Measurements from ENCODE around the gene TGM1.
A peak's percentile ranks its signal among the peaks of the same experiment; 100 is the strongest.

The TGM1 gene

DNA sequence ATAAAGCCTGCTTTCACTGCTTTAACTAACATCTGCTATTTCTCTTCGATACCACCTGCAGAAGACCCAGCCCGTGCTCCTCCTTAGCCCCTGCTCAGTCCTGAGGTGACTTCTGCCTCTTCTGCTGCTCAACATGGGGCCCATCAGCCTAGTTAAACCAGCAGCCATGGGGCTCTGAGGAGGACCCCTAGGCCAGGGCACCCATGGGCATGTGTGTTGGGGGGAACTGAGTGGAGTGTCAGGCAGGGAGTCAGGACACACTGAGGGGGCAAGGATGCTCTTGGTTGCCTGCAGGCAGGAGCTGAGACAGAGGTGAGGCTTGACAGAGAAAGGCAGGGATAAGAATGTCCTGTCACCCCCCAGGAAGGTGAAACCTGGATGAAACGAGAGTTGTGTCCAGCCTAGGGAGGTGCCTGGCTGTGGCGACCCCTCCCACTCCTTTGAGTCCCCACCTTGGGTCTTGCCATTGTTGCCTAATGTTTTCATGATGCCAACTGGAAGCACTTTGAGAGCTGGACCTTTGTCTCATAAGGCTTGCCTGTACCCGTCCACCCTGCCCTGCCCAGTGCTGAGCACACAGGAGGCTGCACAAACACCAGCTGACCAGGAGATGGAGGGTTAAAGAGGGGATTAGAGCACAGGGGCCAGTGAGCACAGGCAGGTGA, 21.0 kb upstream of the TGM1 start:
- H3K4me1 Mint-ChIP-seq, result peaks cover 41 to 60% of the 10 kb centered on the region in 2 donors
- H3K36me3 Mint-ChIP-seq, result peaks cover 4 to 9% of the 10 kb centered on the region in 2 donors
- H3K27ac Mint-ChIP-seq, result no peak overlapping the region
- ATAC-seq (replicated peaks), result no peak
- no peaks in the 10 kb centered on the region for H3K27me3 Mint-ChIP-seq
- no peak overlapping the region for H3K4me3 Mint-ChIP-seq
- DNase-seq, result no peak
- H3K9me3 Mint-ChIP-seq, result no peaks in the 10 kb centered on the region

DNA sequence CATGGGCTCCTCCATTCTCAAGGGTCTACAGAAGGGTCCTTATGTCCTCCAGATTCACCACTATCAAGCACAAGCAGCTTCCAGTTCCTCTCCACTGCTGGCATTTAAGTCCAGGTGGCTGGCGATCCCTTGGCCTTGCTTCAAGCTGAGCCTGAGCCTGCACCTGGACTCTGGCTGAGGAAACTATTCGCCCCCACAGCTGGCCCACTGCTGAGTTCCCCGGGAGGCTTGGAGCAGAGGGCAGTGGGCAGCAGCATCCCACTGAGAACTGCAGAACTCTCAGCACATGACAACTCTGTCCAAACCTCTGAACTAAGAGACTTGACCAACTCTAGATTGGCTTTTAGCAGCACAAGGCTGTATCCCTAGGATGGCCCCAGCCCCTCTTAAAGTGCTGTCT, 19.8 kb upstream of the TGM1 start:
- Mint-ChIP-seq H3K27me3 (no peaks in the 10 kb centered on the region), H3K27ac (no peak overlapping the region), H3K4me3 (no peak overlapping the region), H3K4me1 (peaks cover 47 to 63% of the 10 kb centered on the region in 2 donors), H3K36me3 (peaks cover 12 to 13% of the 10 kb centered on the region in 2 donors), H3K9me3 (peaks cover 7 to 8% of the 10 kb centered on the region in 2 donors)
- ATAC-seq (replicated peaks) (no peak), DNase-seq (no peak)

DNA sequence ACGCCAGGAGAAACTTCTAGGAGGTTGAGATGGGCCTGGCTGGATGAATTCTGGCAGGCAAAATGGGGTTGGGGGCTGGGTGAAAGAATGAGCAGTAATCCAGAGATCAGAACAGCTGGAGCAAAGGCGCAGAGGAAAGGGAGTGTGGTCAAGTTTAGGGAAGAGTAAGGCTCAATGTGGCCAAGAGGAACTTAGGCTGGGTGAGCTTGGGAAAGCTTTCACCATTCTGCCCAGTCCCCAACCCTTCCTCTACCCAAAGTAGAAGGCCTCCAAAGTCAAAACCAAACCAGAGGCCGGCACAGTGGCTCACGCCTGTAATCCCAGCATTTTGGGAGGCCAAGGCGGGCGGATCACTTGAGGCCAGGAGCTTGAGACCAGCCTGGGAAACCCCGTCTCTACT, 18.7 kb upstream of the TGM1 start:
- H3K27me3 Mint-ChIP-seq, result no peaks in the 10 kb centered on the region
- H3K4me1 Mint-ChIP-seq, result peaks cover 54 to 69% of the 10 kb centered on the region in 2 donors
- H3K27ac Mint-ChIP-seq, result no peak overlapping the region
- H3K4me3 Mint-ChIP-seq, result no peak overlapping the region
- ATAC-seq (replicated peaks) (no peak), DNase-seq (no peak)
- peaks cover 7 to 8% of the 10 kb centered on the region in 2 donors for H3K9me3 Mint-ChIP-seq
- H3K36me3 Mint-ChIP-seq, result peaks cover 12 to 15% of the 10 kb centered on the region in 2 donors

DNA sequence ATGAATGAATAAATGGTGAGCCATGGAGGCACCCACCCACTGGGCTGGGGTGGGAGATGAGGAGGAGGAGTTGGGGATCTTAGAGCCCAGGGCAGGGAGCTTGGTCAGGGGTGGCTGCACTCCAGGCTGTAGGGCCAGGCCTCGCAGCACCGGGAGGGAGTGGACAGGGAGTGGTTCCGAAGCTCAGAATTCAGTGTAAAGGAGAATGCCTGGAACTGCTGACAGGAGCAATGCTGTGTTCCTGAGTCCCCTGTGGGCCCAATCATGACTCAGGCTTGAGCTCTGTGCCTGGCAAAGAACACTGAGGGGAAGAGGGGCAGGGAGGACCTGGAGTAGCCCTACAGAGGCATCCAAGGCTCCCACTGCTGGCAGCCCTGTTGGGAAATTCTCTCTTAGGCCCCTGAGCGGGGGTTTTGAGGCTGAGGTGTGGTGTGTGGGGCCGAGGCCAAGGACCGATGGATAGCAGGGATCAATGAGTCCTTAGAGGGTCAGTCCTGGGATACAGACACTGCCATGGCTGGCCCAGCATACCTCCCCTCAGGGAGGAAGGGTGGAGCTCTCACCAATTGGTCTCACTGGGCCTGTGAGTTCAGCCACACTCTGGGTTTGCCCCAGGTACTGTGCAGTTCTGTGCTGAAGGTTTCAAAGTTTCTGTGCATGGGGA, 18.0 kb upstream of the TGM1 start:
- no peak for DNase-seq
- Mint-ChIP-seq H3K27ac (peak overlapping the region; percentile 91), H3K9me3 (peaks cover 7 to 8% of the 10 kb centered on the region in 2 donors), H3K4me1 (peaks cover 56 to 72% of the 10 kb centered on the region in 2 donors), H3K4me3 (no peak overlapping the region), H3K27me3 (no peaks in the 10 kb centered on the region), H3K36me3 (peaks cover 9 to 15% of the 10 kb centered on the region in 2 donors)
- ATAC-seq (replicated peaks), result no peak

DNA sequence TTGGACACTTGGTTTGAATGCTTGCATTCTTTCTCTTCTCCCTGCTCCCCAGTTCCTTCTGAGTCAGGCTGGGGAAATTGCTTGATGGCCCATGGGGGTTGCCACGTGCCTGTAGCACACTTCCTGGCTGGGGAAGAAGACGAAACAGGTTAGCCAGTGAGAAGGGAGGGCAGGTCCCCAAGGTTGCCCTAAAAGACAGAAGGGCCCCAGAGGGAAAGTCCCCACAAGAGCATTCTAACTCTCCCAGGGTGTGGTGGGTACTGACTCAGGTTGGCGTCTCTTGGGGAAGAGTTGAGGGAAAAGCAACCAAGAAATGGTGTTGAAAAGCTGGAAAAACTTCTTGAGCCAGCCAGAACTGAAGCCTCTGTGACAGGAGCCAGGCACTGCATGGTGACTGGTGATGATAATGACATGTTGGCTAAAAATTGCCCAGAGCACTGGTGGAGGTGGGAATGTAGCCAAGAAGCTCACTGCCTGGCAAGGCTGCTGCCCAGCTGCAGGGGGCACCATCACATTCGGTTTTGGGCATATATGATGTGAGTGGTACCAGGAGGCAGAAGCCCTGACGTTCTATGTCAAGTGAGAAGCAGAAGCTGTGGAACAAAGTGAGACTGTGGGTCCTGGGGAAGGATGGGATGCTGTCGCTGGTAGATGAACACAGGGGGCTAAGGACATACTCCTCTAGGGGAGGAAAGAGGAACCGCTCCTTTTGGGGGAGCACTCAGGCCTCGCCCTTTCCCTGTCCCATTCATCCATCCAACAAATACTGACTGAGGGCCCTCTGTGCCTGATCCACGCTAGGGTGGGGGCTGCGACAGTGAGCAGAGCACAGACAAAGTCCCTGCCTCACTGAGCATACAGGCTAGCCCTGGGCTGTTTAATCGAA, 16.6 kb upstream of the TGM1 start:
- ATAC-seq (replicated peaks) (peak; percentile 89), DNase-seq (peak; percentile 67)
- H3K9me3 Mint-ChIP-seq, result peaks cover 7 to 8% of the 10 kb centered on the region in 2 donors
- H3K27me3 Mint-ChIP-seq, result no peaks in the 10 kb centered on the region
- peak overlapping the region; percentile 8 to 36 for H3K4me3 Mint-ChIP-seq
- H3K36me3 Mint-ChIP-seq, result peaks cover 8 to 15% of the 10 kb centered on the region in 2 donors
- peak overlapping the region; percentile 81 for H3K27ac Mint-ChIP-seq
- H3K4me1 Mint-ChIP-seq, result peaks cover 62 to 76% of the 10 kb centered on the region in 2 donors

DNA sequence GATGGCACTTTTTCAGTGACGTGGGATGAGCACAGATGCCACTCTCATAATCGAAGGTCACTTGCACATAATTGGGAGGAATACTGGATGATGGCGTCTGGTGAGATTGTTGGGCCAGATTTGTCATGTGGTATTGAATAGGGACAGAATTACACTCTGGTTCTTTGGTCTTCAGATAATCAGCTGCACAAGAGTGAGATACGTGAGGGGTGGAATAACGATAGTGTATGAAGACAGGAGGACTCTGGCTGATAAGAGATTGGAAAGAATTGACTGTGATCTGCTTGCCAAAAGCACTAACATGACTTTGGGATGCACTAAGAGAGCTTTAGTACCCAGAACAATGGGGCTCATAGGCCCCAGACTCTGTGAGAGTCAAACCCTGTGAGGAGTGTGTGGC, 15.4 kb upstream of the TGM1 start:
- Mint-ChIP-seq H3K4me3 (peak overlapping the region in 1 of 2 donors; percentile 0), H3K27me3 (no peaks in the 10 kb centered on the region), H3K9me3 (peaks cover 7 to 8% of the 10 kb centered on the region in 2 donors), H3K27ac (peak overlapping the region; percentile 81), H3K4me1 (peaks cover 65 to 87% of the 10 kb centered on the region in 2 donors), H3K36me3 (peaks cover 8 to 15% of the 10 kb centered on the region in 2 donors)
- DNase-seq, result no peak
- ATAC-seq (replicated peaks), result no peak

DNA sequence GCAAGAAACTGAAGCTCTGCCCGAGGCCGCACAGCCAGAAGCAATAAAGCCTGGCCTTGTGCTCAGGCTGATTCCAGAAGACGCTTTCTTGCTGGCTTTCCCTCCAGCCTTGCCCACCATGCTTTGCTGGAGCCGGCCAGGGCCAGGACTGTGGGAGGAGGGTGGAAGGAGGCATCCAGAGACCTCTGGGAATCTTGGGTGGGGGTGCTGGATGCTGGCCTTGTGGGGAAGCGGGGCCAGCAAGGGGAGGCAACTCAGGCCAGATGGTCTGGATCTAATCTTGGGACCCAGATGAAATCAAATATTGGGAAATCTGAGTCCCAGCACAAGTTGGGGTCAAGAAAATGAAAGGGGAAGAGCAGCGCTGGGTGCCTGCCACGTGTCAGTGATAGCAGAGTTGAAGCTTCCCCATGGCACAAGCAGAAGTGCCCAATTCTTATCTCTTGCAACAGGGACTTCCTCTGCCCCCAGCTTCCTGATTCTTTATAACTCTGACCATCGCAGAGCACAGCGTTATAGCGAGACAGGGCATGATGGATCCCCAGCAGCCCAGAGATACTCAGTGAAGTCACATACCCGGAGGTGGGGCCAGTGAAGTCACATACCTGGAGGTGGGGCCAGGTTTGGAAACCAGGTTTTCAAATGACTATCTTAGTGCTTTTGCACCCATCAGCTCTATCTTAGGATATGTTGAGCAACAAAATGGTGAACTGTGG, 14.8 kb upstream of the TGM1 start:
- Mint-ChIP-seq H3K4me3 (peak overlapping the region; percentile 18 to 22), H3K27me3 (no peaks in the 10 kb centered on the region), H3K36me3 (peaks cover 8 to 15% of the 10 kb centered on the region in 2 donors), H3K9me3 (peaks cover 7 to 8% of the 10 kb centered on the region in 2 donors), H3K4me1 (peaks cover 70 to 93% of the 10 kb centered on the region in 2 donors), H3K27ac (peak overlapping the region; percentile 81)
- peak; percentile 9 to 13 for ATAC-seq (replicated peaks)
- peak; percentile 21 for DNase-seq

DNA sequence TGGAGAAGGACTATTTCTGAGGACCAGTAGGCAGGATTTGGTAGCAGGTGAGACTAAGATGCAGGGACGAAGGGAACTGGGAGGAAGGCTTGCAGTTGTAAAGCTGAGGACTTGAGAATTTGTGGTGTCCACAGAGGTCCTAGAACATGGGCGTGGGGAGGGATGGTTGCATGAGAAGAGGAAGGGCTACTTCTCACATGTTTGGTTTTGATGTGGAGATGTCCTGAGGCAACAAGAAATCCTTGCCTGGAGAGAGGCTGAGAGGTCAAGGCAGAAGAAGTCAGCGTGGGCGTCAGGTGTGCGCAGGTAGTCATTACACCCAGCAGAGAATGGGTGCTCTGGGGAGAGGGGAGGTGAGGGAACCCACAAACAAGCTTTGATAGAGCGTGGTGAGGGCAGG, 14.1 kb upstream of the TGM1 start:
- peaks cover 7 to 8% of the 10 kb centered on the region in 2 donors for H3K9me3 Mint-ChIP-seq

DNA sequence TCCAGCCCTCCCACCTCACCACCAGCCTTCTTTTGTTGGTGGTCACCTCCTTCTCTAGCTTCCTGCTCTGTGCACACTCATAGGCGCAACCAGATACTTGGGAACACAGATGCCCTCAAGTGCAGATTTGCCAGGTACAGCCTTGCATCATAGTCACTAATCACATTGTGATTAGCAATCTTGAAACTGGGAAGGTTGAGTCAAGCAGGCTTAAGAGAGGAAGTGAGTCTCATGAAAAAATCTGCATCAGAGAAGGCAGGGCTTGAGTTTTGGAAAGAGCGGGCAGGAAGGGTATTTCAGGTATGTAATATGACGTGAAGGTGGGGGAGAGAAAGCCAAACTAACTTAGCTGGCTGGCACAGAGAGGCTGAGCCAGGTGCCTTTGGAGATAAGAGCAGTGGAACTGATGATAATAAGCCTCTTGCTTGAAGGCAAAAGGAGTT, 11.1 kb upstream of the TGM1 start:
- no peaks in the 10 kb centered on the region for H3K27me3 Mint-ChIP-seq
- peak; percentile 66 for DNase-seq
- peak overlapping the region; percentile 77 for H3K27ac Mint-ChIP-seq
- H3K4me3 Mint-ChIP-seq, result peak overlapping the region; percentile 22 to 25
- H3K36me3 Mint-ChIP-seq, result peaks cover 13 to 22% of the 10 kb centered on the region in 2 donors
- H3K9me3 Mint-ChIP-seq, result peaks cover 7 to 8% of the 10 kb centered on the region in 2 donors
- H3K4me1 Mint-ChIP-seq, result peaks cover 55 to 77% of the 10 kb centered on the region in 2 donors
- ATAC-seq (replicated peaks), result peak; percentile 67 to 72

More for the DNA sequence above, 14.1 kb upstream of the TGM1 start:
- peak overlapping the region; percentile 2 to 39 for H3K4me3 Mint-ChIP-seq
- DNase-seq, result no peak
- H3K27me3 Mint-ChIP-seq, result no peaks in the 10 kb centered on the region
- peaks cover 73 to 93% of the 10 kb centered on the region in 2 donors for H3K4me1 Mint-ChIP-seq
- H3K36me3 Mint-ChIP-seq, result peaks cover 8 to 18% of the 10 kb centered on the region in 2 donors
- ATAC-seq (replicated peaks), result no peak
- peak overlapping the region; percentile 81 for H3K27ac Mint-ChIP-seq

DNA sequence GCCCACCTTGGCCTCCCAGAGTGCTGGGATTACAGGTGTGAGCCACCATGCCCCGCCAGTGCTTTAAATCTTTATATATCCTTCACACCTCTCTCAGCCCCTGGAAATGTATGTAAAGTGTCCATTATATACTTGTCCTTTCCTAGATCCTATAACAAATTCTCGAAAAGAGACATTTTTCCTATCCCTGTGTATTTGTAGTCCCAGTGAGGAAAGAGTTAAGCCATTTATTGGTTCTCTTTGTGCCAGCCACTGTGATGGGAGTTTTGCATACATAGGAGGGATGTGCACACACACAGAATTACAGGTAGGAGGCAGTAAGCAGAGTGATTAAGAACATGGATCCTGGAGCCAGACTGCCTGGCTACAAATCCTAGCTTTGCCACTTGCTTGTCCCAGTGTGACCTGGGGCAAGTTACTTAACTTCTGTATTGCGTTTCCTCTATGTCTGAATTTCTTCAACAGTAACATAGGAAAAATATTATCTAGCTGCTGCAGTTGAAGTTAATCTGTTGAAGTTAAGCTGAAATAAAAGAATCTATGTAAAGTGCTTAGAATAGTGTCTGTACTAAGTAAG, 10.5 kb upstream of the TGM1 start:
- no peaks in the 10 kb centered on the region for H3K27me3 Mint-ChIP-seq
- H3K4me3 Mint-ChIP-seq, result no peak overlapping the region
- H3K4me1 Mint-ChIP-seq, result peaks cover 51 to 71% of the 10 kb centered on the region in 2 donors
- H3K9me3 Mint-ChIP-seq, result peaks cover 5% of the 10 kb centered on the region in 2 donors
- H3K27ac Mint-ChIP-seq, result peak overlapping the region; percentile 77
- H3K36me3 Mint-ChIP-seq, result peaks cover 13 to 24% of the 10 kb centered on the region in 2 donors
- ATAC-seq (replicated peaks), result no peak
- no peak for DNase-seq

DNA sequence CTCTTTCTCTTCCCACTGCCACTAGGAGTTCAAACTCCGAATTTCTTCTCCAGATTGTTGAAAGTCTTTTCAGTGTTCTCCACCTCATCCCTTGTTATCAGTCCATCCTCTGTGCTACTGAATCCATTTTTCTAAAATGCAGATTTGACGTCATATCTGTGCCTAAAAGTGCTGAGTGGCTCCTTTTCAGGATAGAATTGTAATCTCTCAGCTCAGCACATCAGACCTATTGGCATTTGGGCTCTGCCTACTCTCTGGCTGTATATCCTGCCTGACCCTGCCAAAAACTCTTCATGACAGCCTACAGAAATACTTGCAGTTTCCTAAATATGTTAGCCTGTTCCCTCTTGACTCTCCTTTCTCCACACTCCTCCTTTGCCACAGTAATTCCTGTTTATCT, 9.5 kb upstream of the TGM1 start:
- no peaks in the 10 kb centered on the region for H3K9me3 Mint-ChIP-seq
- no peaks in the 10 kb centered on the region for H3K27me3 Mint-ChIP-seq
- DNase-seq (no peak), ATAC-seq (replicated peaks) (no peak)
- H3K27ac Mint-ChIP-seq, result peak overlapping the region; percentile 92
- H3K36me3 Mint-ChIP-seq, result peaks cover 11 to 23% of the 10 kb centered on the region in 2 donors
- peak overlapping the region; percentile 26 to 27 for H3K4me3 Mint-ChIP-seq
- peaks cover 40 to 60% of the 10 kb centered on the region in 2 donors for H3K4me1 Mint-ChIP-seq

DNA sequence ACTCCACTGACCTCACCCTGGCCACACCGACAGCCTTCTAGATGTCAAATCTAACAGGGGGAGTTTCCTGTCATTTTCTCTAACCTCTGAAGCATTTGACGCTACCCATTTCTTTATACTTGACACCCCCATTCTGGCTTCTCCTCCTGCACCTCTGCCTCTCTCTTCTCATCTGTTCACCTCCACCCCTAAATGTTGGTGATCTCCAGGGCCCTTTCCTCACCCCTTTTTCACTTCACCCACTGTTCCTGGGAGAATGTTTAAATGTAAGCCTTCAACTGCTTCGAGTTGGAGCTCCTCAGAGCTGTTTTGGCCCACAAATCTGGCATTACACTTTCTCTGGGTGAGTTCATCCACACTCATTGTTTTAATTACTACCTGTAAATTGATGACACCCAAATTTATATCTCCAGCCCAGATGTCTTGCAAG, 8.9 kb upstream of the TGM1 start:
- Mint-ChIP-seq H3K4me1 (peaks cover 38 to 54% of the 10 kb centered on the region in 2 donors), H3K36me3 (peaks cover 17 to 25% of the 10 kb centered on the region in 2 donors), H3K27me3 (no peaks in the 10 kb centered on the region), H3K9me3 (no peaks in the 10 kb centered on the region), H3K27ac (peak overlapping the region; percentile 92), H3K4me3 (peak overlapping the region; percentile 93 to 95)
- no peak for ATAC-seq (replicated peaks)
- no peak for DNase-seq

DNA sequence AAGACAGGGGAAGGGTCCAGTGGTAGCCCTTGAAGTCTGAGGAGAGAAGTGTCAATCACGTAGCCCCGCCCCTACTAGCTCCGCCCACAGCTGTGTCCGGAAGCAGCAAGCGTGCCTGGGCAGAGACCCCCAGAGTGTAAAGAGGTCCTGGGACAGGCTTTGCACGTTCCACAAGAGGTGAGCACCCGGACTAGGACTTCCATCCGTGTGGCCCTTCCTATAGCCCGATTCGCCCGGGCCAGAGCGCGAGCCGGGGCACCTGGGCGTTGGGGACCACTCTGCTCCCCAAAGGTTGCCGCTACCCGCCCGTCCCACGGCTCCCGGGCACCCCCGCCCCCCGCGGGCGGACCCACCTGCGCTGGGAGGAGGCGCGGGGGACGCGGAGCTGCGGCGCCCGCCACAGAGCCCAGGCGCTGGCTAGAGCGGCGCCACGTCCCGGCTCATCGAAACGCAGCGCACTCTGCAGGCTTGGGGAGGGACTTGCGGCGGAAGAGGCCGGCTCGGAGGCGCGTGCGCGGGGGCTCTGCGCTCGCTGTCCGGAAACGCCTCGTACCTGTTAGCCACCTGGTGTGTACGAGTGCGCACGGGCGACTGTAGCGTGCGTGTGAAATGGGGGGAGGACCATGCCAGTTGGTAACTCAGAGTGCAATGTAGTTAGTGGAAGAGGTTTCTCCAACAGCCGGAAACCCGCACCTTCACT, 8.3 kb upstream of the TGM1 start, which contains the start of gene RABGGTA:
TSS of gene RABGGTA (minus strand) at position 464 of the 700 bp plus-strand sequence. CDS start 482 bp downstream, outside the sequence.
- Mint-ChIP-seq H3K27ac (peak within 1 kb of the TSS; percentile 92), H3K27me3 (no peaks in the 10 kb centered on the region), H3K36me3 (peaks cover 23 to 29% of the 10 kb centered on the region in 2 donors), H3K4me1 (peaks cover 35 to 49% of the 10 kb centered on the region in 2 donors), H3K4me3 (peak within 1 kb of the TSS; percentile 93 to 95), H3K9me3 (no peaks in the 10 kb centered on the region)
- DNase-seq, result peak; percentile 89
- ATAC-seq (replicated peaks), result peak; percentile 85 to 89

Measured in stimulated activated naive B cell treated with anti-CD40 and anti-IgM and Interleukin-4, amounts not matched to agents 10 μg/mL and 1 μg/mL and 100 μg/mL, for 72 hours (primary cell).